HPDE6-E6E7 (cell line): Measurements from ENCODE around the gene EFCAB6.
A peak's percentile ranks its signal among the peaks of the same experiment; 100 is the strongest.

Source experiments
- DNase-seq: peaks from one replicate; pipeline ENCODE4 v3.0.0; 2011; ENCODE audit warnings: missing footprints; ENCODE audit errors: extremely low spot score

Gene EFCAB6

DNA sequence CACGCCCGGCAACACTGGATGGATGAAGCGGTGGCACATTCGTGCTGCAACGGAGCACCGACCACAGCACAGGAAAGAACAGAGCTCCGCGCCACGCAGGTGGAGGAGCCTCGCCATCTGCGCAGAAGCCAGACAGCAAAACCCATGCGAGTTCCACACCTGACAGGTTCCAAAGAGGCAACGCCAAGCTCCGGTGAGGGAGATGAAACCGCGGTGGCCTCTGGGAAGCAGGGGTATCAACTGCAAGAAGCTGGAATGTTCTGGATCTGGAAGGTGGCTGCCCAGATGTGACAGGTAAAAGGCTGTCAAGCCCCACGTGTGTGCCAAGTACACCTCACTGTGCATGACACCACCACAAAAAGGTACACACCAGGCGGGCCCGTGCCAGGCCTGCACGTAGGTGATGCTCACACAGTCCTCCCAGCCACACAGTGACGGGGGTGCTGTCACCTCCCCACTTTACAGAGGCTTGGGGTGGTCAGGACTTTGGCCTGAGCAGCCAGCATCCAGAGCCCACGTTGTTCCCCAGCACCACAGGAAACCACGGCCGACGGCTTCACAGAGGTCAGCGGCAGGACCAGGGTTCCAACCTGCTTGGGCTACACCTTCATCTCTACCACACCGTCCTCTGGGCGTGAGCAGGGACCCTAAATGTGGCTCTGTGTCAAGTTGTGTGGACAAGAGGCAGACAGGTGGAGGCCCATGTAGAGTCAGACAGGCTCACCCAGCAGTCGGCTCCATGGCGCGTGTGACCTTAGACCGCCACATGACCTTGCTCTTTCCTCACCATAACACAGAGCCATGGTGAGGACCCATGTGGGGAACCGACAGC is 19.7 kb upstream of the EFCAB6 start:
- DNase-seq = no peak

DNA sequence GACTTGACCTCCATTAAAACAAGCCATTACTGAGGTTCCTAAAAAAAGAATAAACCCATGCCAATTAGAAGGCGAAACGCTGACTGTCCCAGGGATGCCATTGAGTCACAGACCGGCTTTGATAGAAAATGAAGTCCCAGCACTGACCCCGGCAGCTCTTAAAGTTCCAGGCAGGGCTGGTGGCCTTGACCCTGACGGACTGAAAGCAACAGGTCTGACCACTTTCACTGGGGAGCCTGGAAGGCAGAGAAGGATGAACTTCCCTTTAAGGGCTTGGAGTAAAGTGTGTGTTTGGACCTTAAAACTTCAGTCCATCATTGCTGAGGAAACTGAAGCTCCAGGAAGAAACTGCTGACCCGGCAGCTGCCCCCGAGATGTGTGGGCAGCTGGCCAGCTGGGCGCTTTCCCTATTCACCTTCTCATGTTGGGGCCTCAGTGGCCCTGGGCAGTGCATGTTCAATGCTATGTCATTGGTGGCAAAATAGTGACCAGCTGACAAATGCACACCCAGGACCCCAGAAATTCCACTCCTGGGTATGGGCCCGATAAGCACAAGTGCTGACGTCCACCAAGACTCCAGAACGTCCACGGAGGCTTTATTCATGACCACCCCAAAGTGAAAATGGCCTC is 18.9 kb upstream of the EFCAB6 start:
- no peak for DNase-seq

DNA sequence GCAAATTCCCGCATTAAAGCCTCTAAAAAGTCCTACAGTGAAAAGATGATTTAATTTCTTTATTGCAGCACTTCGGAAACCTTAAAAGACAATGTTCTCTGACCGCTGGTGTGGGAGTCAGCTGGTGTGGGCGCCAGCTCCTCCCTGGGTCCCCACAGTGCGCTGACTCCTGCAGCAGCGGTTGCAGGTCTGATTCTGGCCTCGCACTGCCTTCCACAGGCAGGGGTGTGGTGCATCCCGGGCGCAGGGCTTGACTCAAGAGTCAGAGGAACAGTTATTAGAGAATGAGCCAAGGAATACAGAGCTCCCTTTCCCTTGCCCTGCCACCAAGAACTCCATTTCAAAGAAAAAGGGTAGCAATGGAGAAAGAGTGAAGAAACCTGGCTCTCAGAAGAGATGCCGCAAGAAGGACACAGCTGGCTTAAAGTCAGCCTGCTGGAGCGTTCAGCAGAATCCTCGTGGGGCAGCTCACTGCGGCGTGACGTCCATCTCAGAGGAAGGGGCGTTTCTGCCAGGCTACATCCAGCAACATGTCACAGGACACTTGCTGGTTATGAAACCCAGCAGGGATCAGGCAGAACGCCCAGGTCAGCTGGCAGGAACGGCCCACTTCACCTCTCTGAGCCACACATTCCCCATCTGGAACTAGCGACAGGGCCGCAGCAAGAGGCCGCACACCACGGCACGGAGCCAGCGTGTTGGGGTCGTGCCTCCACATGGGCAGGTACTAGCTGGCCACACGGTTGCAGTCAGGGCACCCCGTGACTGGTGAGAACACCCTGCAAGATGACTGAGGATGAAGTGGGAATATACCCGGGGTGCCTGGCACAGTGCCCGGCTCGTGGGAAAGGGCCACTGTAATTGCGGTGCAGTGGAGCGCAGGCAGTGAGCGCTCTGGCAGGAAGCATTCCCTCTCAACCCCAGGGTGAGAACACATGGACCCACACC is 18.1 kb upstream of the EFCAB6 start:
- DNase-seq = no peak

DNA sequence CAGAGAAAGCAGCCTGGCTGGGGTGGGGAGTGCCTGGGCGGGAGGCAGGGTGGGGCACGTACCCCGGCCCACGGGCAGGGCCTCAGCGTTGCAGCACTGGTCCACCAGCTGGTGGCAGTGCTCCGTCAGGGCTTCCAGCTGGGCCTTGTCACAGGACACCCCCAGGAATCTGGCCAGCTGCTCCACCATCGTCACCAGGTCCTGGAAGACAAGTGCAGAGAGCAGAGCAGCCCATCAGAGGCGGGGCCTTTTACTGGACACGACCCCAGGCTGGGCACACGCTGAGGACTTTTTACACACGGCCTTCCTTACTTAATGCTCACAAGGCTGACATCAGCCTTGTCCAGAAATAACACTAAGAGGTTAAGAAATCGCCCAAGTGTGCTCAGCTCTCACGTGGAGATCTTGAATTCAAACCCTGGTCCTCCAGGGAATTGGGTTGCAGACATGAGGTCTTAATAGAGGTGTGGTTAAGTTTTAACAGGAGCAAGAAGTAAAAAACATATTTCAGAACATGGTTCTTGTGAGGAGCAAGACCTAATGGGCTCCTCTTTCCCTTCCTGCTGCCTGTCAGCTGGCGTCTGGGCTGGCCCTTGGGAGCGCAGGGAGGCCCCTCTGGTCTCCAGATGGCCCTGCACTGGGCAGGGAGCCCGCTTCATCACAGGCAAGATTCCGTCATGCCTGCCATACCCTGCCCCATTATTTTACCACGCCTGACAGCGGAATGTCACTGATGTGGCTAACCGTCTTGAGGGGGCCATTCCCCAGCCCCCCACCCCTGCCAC is 17.1 kb upstream of the EFCAB6 start:
- no peak for DNase-seq

DNA sequence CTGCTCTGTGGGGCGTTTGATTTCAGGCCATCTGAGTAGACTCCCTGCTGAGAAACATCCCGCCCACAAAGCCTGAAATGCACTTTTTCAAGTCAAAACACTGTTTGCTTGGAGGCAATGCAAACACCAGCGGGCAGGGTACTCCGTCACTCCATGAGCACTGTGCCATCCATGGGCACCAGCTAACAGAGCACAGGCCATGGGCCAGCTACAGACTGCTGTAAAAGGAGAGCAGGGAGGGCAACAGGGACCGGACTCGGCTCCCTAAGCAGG is 16.6 kb upstream of the EFCAB6 start:
- no peak for DNase-seq

DNA sequence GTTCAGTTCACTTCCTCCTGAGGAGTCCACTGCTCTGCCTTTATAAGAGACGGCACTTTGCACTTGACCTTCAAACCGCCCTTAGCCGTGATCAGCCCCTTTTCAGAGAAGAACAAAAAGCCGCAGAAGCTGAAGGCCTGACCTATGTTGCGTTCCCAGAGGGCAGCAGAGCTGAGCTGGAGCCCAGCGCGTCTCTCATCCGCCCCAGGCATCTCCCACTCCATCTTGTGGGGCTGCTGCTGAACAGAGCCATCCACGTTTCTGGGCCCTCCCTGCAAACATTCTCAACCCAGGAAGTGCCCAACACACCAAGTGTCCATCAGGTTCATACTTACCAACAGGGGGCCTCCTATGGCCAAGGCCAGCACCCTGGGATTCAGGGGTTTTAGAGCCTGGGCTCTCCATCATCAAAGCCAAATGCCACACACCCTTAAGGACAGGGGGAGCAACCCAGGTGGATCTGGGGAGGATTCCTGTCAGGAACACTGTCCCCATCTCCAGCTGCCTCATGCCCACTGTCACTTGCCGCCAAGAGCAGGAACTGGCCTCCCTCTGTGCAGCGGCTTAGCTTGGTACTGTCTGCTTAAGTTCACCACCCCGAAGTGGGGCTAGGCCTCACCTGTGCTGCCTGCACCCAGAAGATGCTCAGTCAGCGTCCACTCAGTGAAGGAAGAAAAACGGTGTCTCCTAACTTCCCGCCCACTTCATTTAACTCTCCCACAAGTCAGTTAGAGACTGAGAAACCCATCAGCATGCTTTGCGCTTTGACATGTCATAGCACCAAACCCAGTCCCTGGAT is 16.0 kb upstream of the EFCAB6 start:
- no peak for DNase-seq

DNA sequence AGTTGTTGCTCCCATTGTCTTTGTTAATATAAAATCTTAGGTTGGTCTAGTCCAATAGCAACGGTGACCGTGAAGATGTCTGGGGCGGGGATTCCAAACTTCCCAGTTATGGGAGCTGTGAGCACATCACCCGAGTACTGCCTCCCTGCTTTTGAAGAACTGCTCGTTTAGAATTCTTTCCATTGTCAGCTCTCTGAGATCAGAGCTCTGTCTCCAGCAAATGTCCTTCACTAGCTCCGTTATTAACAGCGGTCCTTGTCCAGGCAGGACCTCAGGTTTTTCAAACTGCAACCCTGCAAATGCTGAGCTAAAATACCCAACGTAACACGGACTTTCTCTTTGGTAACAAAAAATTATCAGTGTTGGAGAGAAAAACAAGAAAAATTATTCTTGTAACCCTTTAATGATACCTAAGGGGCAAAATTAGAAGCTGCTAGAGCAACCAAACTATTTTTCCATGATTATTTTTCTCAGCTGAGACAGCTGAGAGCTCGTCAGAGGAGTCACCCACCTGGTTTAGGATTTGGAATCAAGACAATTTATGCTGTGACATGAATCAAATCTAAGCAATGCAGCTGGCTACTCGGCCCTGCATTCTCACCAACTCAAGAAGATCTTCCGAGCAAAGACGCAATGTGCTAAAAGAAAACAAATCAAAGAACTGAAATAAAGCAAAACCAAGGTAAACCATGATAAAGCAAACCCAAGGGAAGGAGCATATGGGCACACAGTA is 15.1 kb upstream of the EFCAB6 start:
- no peak for DNase-seq

DNA sequence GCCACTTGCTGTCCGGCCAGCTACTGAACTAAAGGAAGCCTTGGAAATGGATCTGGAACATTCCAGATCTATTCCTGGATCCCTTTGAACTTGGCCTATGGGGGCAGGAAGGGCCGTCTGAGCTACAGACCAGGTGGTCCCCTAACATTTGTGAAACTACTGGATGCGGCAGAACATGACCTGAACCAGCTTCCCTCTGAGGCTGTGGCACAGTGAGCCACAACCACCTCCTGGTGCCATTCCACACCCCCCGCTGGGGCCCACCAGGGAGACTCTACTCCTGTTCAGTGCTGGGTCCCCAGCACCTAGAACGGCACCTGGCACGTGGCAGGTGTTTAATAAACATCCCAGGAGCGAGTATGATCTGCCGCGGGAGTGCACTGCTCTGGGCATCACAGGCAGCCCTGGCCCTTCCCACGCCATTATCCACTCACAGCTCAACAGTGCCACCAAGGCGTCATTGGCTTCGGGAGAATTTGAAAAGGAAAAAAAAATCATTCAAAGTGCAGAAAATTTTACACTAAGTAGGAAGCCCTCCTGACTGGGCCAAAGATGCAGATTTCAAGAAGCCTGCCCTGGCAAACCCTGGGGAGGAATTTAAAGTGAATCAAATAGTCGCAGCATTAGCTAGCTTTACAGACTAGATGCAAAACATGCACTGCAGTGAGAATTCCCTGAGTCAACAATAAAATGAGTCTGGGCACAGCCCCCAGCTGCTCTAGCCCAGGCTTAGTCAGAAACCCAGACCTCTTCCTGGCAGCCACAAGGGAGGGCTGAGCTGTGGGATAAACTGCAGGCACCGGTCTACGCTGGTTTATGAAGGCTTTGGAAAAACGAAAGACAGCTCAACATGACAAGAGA is 14.3 kb upstream of the EFCAB6 start:
- DNase-seq = peak; percentile 22

DNA sequence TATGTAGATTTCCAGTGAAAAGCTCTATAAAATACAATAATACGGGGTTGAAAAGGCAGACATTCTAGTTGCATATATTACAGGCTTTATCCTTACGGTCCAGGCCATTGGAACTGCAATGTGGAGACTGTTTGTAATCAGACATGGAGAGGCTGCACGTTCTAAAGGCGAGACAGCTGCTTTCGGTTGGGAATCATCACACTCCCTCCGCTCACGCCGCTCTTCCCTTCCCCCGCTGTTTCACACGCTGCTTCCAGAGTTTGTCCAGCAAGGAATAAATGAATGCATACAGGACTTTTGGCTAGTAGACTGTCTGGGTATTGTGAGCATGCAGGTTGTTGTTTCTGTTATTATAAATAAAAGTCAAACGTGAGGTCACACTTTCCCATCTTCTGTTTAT is 13.5 kb upstream of the EFCAB6 start:
- no peak for DNase-seq

DNA sequence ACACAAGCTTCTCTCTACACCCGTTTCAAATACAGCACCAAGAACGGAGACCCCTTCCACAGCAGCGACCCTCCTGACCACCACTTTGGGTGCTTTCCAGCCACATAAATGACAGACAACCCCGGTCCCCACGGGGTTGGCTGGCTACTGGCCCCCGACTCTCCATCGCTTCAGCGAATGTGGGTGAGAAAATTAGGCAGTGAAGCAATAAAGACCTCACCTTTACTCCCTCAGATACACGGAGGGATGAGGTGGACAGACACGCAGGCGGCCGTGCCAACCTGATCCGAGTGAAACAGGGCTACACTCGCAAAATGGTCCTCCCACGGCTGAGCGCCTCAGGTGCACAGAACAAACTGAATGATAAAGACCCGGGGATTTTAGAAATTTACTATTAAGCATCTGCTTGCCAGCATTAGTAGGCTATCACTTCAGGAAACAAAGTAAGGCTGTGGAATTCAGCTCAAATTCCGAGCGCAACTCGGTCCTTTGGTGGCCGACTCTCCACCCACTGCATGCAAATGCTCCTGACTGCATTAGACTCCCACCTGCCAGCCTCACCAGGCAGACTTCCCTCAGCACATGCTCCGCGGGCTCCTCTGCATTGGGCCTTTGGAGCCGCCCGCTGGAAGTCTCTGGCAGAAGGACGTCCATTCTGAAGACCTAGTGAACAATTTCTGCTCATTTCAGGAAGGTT is 12.8 kb upstream of the EFCAB6 start:
- DNase-seq = no peak

DNA sequence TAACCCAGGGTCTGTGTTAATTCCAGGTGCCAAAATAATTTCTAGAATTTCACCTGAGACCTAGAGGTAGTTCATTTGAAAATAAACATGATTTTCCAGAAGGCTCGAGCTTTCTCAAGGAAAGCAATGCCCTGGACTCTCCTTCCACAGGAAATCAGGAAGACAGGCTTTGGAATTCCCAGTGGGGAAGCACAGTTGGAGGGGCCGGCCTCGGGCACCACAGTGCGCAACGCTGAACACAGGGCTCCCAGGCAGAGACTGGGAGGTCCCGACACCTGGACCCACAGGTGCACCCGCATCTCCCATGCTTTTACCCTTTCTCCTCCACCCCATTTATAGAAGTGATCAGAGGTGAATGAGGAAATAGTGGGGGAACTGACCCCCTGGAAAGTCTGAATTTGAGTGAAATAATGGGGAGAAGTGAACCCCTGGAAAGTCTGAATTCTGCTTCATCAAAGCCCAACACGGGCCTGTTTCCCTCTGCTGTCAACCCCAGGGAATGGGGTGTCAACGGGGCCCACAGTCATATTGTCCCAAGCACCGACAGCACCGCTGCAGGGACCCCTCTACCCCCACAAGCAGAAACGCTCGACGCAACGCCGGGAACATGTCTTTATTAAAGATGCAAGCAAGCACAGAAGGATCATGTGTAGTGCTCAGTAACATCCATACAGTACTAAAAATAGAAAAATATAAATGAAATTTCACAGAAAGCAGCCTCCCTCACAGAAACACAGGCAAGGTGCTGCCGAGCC is 12.0 kb upstream of the EFCAB6 start:
- no peak for DNase-seq

DNA sequence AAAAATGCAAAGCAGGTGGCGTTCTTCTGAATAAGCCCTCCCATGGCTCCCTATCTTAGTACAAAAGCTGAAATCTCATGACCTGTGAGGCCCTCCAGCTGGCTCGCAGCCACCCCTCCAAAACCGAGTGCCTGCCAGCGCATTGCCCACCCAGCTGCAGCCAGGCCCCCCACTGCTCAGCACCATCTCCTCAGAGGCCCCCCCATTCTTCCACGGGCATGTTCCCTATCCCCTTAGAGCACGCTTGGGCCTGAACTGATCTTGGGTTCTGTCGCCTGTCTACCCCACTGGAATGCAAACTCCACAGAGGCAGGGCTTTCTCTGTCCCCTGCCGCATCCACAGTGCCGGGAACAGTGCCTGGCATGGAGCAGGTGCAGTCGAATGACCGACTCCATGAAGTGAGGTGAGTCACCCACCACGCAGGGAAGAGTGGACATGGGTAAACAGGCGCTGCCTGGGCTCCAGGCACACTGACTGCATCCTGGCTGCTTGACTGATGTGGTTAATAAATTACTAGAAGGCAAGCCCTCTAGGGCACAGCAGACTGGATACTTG is 11.3 kb upstream of the EFCAB6 start:
- peak; percentile 9 for DNase-seq

DNA sequence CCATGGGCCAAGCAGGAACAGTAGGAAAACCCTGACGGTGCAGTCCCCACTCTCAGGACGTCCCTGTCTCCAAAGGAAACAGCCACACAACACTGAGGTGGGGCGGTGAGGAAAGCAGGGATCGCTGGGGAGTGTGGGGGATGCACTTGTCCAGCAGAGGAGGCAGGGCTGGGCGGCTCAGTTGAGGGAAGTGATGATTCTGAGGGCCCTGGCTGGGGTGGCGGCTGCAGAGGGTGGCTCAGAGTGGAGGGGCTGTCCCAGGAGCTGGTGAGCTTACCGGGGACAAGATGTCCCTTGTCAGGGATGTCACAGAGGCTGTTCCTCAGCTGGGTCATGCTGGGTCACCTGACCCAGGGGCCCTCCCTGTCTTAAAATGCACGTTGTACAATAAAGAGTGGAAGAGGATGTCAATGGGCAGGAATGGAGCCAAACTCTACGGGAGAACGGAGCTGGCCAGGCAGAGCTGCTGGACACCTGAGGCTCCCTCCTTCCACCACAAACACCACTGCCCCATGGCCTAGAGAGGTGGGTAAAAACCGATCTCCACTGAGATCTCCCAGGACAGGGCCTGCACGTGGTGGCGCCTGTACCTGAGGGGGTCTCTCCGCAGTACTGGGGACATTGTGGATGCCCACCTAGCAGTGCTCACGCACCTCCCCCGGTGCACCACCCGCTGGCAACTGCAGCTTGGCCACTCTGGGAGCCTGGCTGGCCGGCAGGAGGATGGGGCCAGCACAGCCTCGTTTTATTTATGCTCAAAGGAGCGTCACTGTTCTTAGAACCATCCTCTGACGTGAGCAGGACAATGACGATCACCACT is 9.7 kb upstream of the EFCAB6 start:
- no peak for DNase-seq

DNA sequence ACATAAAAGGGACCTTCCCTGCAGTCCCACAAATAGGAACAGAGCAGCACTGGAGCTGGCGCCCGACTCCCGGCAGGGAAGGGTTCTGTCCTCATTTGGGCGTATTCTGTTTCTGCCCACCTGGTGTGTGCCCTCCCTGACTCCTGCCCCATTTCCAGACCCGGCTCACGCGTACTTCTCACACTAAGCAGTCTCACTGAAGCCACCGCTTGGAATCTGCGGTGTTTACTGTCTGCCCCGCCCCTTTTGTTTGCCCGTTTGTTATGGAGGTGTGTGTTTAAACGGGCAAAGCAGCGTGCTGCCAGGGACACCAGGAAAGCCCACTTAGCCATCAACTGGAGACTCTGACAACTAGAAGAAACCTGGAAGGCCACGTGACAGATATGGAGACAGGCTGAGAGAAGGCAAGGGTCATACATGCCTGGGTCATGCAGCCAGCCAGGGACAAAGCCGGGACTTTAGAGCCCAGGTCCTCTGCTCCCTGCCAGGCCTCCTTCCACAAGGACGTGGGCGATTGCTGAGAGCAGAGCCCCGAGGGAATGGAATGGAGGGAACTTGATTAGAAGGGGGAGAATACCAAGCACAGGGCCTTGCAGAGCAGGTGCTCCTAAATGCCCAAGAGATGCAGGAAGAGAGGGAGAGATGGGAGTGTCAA is 8.7 kb upstream of the EFCAB6 start:
- DNase-seq = no peak

DNA sequence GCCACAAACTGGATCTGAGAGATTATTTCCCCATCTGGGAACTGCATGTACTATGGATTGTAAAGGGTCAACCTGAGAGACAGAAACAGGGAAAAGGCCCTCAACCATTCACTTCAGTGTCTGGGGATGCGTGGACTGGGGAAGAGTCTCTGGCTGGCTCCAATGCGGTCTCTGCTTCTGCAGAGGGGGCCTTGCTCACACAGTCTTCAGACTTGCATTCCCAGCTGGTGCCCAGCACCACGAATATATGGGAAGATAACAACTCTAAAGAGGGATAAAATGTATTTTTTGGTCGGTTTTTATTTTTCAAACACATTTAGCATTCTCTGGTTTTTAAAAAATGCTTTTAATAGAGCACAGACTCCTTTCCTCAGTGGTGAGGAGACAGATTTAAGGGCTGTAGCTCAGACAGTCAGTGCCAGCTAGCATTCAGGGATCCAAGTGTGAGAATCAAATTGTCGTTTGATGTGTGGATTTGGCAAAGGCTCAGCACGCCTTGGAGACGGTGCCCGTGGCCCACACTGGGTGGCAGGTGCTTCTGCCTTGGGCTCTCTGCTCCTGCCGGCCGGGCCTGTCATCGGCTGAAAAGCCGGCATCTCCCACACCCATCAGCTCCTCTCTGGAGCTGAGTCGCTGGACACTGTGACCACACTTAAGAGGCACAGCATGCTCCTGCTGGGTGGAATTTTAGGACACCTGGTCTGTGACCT is 8.0 kb upstream of the EFCAB6 start:
- no peak for DNase-seq
